ENCODE results near the gene ASIC3.
"Not testable (repeated sequence)": the region's sequence is repeated elsewhere in the genome, so short reads cannot be mapped to it uniquely, and the experiment has no call there.

Gene ASIC3

GRCh38 chr7:151025924-151026671, 22.2 kb upstream of the ASIC3 start:
- DNase-seq (ENCODE audit: low spot score) = no peak
- TF ChIP-seq, protein P1, sequence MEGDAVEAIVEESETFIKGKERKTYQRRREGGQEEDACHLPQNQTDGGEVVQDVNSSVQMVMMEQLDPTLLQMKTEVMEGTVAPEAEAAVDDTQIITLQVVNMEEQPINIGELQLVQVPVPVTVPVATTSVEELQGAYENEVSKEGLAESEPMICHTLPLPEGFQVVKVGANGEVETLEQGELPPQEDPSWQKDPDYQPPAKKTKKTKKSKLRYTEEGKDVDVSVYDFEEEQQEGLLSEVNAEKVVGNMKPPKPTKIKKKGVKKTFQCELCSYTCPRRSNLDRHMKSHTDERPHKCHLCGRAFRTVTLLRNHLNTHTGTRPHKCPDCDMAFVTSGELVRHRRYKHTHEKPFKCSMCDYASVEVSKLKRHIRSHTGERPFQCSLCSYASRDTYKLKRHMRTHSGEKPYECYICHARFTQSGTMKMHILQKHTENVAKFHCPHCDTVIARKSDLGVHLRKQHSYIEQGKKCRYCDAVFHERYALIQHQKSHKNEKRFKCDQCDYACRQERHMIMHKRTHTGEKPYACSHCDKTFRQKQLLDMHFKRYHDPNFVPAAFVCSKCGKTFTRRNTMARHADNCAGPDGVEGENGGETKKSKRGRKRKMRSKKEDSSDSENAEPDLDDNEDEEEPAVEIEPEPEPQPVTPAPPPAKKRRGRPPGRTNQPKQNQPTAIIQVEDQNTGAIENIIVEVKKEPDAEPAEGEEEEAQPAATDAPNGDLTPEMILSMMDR (IDR thresholded peaks at IDR 0.05; ENCODE audit: borderline replicate concordance, control extremely low read depth, extremely low read depth, insufficient read depth, missing control alignments) = no peak
- in situ Hi-C loops (cut with MboI; ENCODE audit: low sequenced_read_pairs, unreplicated experiment) = no loop called here

- in situ Hi-C loops (cut with MboI; ENCODE audit: low sequenced_read_pairs, unreplicated experiment); DNase-seq (ENCODE audit: low spot score): not testable (repeated sequence)
These were observed 21.3 kb upstream of the ASIC3 start for GRCh38 chr7:151026771-151027727.

DNA sequence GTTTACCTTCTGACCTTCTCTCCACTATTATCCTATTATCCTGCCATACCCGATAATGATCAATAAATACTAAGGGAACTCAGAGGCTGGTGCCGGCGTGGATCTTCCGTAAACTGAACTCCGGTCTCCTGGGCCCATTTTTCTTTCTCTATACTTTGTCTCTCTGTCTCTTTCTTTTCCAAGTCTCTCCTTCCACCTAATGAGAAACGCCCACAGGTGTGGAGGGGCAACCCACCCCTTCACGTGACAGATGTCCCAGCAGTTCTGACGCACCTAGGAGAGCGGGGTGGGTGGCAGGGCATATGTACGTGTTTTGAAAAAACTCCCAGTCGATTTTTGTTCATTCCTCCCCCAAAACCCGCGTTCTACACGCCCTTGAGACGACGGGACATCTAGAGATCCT, 20.6 kb upstream of the ASIC3 start:
- in situ Hi-C loops (cut with MboI; ENCODE audit: low sequenced_read_pairs, unreplicated experiment); DNase-seq (ENCODE audit: low spot score): not testable (repeated sequence)

GRCh38 chr7:151028131-151028947, 20.0 kb upstream of the ASIC3 start, which contains the start of gene ABCB8:
TSS of gene ABCB8 (plus strand) at chr7:151028450. CDS start at chr7:151028516, 66 bp downstream.
- in situ Hi-C loops (cut with MboI; ENCODE audit: low sequenced_read_pairs, unreplicated experiment) = no loop called here
- TF ChIP-seq, protein P1 (IDR thresholded peaks at IDR 0.05; ENCODE audit: borderline replicate concordance, control extremely low read depth, extremely low read depth, insufficient read depth, missing control alignments) = peak; percentile 10
- DNase-seq (ENCODE audit: low spot score) = peak; percentile 100

DNA sequence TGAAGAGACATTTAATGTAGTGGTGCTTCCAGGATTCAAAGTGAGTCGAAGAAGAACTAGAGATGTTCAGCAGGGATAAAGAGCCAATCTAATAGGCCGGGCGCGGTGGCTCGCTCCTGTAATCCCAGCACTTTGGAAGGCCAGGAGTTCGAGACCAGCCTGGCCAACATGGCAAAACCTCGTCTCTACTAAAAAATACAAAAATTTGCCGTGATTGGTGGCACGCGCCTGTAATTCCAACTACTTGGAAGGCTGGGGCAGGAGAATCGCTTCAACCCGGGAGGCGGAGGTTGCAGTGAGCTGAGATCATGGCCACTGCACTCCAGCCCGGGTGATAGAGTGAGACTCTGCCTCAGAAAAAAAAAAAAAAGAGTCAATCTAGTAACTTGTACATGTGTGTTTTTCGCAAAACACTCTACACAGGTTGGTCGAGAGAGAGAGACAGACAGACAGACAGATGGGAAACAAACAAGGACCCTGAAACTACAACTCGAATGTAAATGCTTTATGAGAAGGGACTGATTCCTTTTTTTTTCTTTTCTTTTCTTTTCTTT, 19.3 kb upstream of the ASIC3 start:
- in situ Hi-C loops (cut with MboI; ENCODE audit: low sequenced_read_pairs, unreplicated experiment) = no loop called here
- DNase-seq (ENCODE audit: low spot score) = no peak
- TF ChIP-seq, protein P1 (IDR thresholded peaks at IDR 0.05; ENCODE audit: borderline replicate concordance, control extremely low read depth, extremely low read depth, insufficient read depth, missing control alignments) = no peak

- TF ChIP-seq, protein P1 (IDR thresholded peaks at IDR 0.05; ENCODE audit: borderline replicate concordance, control extremely low read depth, extremely low read depth, insufficient read depth, missing control alignments) = no peak
- DNase-seq (ENCODE audit: low spot score) = no peak
- in situ Hi-C loops (cut with MboI; ENCODE audit: low sequenced_read_pairs, unreplicated experiment) = no loop called here
These were observed 17.3 kb upstream of the ASIC3 start for GRCh38 chr7:151031011-151031410.

Data from GM13976 (cell line).